ENCODE results near the gene SYT1.
"Not testable (repeated sequence)": the region's sequence is repeated elsewhere in the genome, so short reads cannot be mapped to it uniquely, and the experiment has no call there.

SYT1 gene

GRCh38 chr12:79415321-79415720, 550.7 kb downstream of the SYT1 start:
- no peak for DNase-seq

- DNase-seq: no peak
Observed at GRCh38 chr12:79415746-79416435, 551.3 kb downstream of the SYT1 start.

GRCh38 chr12:79420146-79420618, 555.6 kb downstream of the SYT1 start:
- DNase-seq: no peak

GRCh38 chr12:79421236-79421740, 556.7 kb downstream of the SYT1 start:
- no peak for DNase-seq

DNA sequence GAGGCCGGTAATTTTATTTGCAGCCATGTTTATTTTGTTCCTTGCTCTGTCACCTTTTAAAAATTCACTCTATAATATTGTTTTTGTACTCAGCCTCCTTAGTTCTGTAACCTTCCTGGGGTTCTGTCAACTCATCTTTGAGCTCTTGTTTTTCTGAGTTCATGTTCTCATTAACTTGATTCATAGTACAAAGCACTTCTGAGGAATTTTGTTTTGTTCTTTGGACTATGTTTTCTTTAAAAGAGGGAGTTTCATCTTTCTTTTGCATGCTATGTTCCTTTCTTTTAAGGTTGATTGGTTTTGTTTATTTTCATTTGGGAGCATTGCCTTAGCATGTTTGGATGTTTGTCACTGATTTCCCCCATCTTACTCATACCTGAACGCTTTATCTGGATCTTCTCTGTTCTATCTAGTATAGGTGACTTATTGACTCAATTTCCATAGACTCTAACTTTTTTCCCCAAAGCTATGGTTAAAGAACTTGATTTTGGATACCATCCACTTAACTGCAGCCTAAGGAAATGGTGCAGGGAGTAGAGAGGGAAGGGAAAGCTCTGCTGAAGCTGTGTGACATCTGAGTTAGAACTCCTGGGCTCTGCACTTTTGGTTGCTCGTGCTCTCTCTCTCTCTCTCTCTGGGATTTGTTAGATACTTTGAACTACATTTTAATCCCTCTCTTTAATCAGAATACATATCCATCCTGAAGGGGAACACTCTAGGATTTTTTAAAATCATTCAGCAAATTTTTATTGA, 557.7 kb downstream of the SYT1 start:
- DNase-seq: no peak

- no peak for DNase-seq
Observed at GRCh38 chr12:79423560-79423959, 559.0 kb downstream of the SYT1 start.

- DNase-seq: no peak
Observed at GRCh38 chr12:79424109-79424721, 559.6 kb downstream of the SYT1 start.

DNA sequence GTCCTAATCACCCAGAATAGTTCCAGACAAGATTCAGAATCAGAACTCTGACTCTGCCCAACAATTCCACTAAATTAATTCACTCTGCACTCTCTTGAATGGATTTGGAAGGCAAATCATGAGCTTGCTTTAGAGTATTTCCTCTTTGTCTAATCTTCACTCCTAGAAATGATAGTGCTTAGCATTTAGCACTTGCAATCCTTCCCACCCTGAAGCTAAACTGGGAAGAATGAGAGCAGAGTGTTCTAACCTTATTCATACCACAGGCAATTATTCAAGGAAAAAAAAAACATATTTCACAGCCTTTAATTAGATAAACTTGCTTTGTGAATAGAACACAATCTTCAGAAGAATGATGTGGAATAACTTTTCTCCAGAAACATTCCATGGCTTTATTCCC, 561.5 kb downstream of the SYT1 start:
- DNase-seq: no peak

- not testable (repeated sequence) for DNase-seq
Observed at GRCh38 chr12:79426744-79427143, 562.2 kb downstream of the SYT1 start.

DNA sequence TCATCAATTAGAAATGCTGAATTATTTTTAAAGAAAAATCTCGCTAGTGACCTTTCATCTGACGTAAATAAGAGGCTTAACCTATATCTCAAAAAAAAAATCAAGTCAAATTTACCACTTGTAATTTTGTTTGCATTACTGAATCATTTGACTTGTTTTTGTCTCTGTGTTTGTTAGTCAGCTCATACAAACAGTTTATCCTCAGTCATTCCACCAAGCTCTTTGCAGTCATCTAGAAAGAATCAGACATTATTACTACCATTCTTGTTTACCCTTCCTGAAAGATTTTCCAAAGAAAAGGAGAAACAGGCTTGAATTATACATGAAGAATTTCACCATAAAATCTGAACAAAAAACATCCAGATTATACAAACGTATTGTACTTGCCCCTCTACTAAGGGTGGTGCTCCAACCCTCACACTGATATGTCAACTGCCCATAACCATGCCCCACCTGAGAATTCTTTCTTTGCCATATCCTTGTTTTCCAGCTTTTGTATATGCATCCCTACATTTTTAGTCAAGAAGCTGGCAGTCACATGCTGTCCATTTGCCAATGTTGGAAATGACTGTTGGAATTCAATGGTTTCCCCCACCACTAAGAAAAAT, 569.0 kb downstream of the SYT1 start:
- DNase-seq: no peak

- no peak for DNase-seq
Observed at GRCh38 chr12:79434561-79434960, 570.0 kb downstream of the SYT1 start.

DNA sequence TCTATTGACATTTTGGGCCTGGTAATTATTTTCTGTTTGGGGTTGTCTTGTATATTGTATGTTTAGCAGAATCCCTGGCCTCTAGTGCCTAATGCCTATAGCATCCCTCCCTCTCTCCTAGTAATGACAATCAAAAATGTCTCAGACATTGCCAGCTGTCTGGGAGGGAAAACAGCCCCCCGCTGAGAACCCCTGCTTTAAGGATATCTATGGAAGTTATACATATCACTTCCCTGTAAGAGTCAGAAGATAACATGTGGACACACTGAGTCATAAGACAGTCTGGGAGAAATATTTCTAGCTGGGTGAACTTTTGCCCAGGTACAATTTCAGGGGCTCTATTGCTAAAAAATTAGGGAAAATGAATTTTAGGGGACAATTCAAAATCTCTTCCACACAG, 571.2 kb downstream of the SYT1 start:
- no peak for DNase-seq

- no peak for DNase-seq
Observed at GRCh38 chr12:79438480-79439174, 574.1 kb downstream of the SYT1 start.

- DNase-seq: no peak
Observed at GRCh38 chr12:79439175-79439825, 574.7 kb downstream of the SYT1 start.

DNA sequence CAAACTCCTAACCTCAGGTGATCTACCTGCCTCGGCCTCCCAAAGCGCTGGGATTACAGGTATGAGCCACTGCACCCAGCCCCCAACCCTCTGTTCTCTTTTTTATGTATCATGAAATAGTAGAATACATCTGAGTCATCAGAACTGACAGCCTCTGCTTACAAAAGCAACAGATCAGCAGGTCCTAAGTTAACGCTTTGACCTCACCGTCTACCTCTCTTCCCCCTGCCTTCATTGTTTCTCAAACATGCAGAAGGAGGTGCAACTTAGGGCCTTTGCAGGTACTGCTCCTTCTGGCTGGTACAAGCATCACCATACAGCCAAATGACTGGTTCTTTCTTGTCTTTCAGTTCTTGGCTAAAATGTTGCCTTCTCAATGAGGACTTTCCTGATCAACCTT, 577.0 kb downstream of the SYT1 start:
- DNase-seq: no peak

DNA sequence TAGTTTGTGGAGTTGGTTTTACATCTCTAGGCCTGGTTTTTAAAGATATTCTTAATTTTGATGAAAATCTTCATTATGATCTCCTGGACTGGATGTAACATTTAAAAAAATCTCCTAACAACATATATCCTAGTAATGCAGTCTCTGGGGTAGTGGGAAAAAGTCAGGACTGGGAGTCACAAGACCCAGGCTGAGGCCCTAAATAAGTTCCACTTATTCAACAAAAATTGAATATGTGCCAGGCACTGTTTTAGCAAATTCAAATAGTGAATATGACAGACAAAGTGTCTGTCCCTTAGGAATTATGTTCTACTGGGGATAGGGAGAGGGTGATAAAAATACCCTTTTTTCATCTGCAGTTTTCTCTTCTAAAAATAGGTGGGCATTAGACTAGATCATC, 577.8 kb downstream of the SYT1 start:
- no peak for DNase-seq

DNA sequence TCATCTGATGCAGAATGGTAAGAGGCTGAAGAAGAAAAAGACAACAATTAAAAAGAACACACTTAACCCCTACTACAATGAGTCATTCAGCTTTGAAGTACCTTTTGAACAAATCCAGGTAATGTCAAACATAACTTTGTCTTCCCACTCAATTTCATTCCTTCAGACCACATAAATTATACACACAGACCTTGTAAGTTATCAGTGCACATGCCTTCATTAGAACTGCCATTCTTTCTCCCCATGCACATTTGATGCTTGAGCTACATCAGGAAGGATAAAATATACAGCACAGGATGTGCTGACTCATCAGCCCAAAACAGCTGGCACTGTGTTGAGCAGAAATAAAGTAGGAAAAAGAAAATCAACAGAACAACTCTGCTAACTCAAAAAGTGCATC, 579.5 kb downstream of the SYT1 start:
- DNase-seq: no peak

- DNase-seq: no peak
Observed at GRCh38 chr12:79448816-79449215, 584.2 kb downstream of the SYT1 start.

GRCh38 chr12:79451365-79451764, 586.8 kb downstream of the SYT1 start:
- DNase-seq: no peak

GRCh38 chr12:79451978-79452377, 587.4 kb downstream of the SYT1 start:
- no peak for DNase-seq

DNA sequence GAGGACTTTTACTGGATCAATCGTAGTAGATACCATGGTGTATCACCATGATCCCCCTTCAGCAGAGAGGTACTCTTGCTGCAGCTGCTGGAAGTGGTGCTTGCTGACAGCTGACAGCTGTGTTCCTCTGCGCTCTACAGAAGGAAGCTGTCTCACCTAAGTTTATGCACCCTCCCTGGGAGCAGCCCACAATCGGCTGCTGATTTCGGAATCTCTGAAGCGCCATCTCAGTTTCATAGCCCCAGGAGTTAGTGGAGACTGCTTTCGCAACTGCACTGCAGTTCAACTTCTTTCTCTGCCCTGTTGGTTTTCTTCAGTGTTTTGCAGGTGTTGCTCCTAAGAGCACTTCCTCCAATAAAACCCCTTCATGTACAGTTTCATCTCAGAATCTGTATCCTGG, 588.3 kb downstream of the SYT1 start:
- DNase-seq: no peak

- DNase-seq: no peak
Observed at GRCh38 chr12:79453820-79454219, 589.2 kb downstream of the SYT1 start.
